Stimulated activated CD4-positive, alpha-beta T cell treated with anti-CD3 and anti-CD28 coated beads, Interleukin-1b, Interleukin-23, amount 100 ng/mL, for 24 hours (primary cell): ENCODE measurements around the gene MLH3.
A peak's percentile ranks its signal among the peaks of the same experiment; 100 is the strongest.

ENCODE experiments used
- DNase-seq, 4 experiments: peaks; one replicate each; pipeline ENCODE4 v3.0.0-alpha.2; 2020; ENCODE audit warnings: low read depth in 4 of 4, low spot score in 1 of 4

Gene MLH3

DNA sequence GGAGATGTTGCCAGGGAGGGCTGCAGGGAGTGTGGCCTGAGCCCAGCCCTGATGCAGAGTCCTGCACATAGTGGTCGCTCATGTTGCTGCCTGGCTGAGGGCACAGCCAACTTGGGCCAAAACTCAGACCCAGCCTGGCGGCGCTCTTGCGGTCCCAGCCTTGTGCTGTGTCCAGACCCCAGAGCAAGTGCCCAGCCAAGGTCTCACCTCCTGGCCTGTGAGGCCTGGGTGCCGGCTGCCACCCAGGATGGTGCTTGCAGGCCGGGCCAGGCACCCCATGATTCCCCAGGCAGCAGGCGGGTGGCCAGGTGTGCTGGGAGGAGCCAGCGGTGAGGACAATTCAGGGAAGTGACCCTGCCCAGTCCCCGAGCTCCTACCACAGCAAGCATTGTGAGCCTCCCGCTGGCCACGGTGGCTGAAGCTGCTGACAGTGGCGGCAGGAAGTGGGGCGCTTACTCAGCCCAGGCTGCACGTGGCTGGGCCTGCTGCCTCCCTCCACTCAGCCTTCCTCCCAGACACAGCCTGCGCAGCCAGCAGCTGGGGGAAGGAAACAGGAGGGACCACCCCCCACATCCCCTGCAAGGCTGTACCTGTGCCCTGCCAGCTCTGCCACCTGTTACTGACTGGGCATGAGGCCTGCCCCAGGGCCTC lies 78.1 kb downstream of the MLH3 start:
- DNase-seq: peak in 1 of 4 experiments; percentile 7

DNA sequence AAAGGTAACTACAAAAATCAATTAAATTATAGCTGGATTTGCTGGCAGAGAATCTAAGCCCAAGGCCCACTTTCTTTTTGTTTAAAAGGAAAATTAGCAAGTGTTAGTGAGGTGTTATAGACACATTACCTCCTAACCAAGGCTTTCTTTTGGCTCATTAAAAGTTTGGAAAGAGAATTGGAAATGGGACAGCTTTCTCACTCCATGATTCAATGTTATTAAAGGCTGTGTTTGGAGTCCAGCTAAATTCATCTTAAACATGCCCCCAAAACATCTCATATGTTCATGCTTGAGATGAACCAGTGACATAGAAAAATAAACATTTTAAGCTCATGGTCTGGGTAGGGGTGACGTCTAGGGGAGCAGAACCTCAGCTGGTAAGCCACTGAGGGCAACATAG lies 82.5 kb downstream of the MLH3 start:
- DNase-seq: no peak

- DNase-seq: no peak
Measured at GRCh38 chr14:74965486-74966153, 85.6 kb downstream of the MLH3 start.

DNA sequence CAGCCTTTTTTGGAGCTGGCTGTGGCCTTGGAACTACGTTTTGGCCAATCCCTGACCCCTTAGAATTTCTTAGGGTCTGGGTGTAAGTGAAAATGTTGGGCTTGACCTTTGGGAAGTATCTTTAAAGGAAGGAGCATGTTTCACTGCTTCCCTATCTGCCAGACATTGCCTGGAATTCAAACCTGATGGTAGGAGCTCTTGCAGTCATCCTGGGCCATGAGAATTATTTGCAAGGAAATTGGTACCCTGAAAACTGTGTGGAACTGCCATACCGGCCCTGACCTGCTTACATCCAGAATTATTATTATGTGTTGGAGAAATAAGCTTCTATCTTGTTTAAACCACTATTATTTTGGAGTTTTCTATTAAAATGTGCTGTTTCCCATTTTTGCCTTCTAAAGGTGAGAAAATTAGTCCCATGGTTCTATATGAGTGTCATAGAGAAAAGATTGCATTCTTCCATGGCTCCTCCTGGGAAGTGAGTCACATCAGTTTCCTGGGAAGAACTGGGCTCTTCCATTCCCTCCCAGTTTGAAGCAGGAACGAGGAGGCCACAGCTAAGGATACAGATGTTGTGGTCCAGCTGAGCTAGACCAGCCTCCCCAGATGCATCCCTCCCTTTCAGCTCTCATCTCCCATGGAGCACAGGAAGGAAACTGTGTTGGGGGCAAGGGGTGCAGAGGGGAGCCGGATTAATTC lies 86.3 kb downstream of the MLH3 start:
- no peak for DNase-seq
